ENCODE results near the gene SKAP1.

DNA sequence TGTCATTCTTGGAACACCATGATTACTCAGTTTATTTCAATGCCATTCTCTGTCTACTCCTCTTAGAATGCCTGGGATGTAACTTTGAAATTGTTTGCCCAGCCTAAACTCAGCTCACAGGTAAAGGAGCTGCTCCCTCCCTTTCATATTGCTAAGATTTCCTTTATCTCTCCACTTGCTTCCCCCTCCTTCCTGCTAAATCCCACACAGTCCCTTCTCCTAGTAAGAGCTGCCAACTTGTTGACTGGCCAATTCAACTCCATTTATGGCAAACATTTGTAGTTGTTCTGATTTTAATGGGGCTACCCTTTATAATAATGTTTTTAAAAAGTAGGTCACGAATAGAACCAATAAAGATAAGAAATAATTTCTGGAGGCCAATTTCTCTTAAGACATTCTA lies 146.1 kb downstream of the SKAP1 start:
- TF ChIP-seq, protein P1, sequence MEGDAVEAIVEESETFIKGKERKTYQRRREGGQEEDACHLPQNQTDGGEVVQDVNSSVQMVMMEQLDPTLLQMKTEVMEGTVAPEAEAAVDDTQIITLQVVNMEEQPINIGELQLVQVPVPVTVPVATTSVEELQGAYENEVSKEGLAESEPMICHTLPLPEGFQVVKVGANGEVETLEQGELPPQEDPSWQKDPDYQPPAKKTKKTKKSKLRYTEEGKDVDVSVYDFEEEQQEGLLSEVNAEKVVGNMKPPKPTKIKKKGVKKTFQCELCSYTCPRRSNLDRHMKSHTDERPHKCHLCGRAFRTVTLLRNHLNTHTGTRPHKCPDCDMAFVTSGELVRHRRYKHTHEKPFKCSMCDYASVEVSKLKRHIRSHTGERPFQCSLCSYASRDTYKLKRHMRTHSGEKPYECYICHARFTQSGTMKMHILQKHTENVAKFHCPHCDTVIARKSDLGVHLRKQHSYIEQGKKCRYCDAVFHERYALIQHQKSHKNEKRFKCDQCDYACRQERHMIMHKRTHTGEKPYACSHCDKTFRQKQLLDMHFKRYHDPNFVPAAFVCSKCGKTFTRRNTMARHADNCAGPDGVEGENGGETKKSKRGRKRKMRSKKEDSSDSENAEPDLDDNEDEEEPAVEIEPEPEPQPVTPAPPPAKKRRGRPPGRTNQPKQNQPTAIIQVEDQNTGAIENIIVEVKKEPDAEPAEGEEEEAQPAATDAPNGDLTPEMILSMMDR (IDR thresholded peaks at IDR 0.05; ENCODE audit: low read depth, low read length): no peak
- no peak for TF ChIP-seq EZH2phosphoT487 (IDR thresholded peaks at IDR 0.05; ENCODE audit: low read depth)
